ENCODE results near the gene PRM1. TPM values are rescaled to one million over a fixed set of nuclear protein-coding genes. Genes with fewer than 3 reads are reported as not detected.

PRM1 gene
- total RNA-seq, 1 donor from 2014 or later: not detected

GRCh38 chr16:11270602-11271162 is 10.4 kb downstream of the PRM1 start:
- Mint-ChIP-seq H3K4me1 (ENCODE audit: low read depth, unreplicated experiment) (peaks cover 2% of the 10 kb centered on the region), H3K9me3 (ENCODE audit: unreplicated experiment) (peaks cover 1% of the 10 kb centered on the region), H3K27ac (ENCODE audit: unreplicated experiment) (no peak overlapping the region), H3K36me3 (ENCODE audit: unreplicated experiment) (no peaks in the 10 kb centered on the region), H3K4me3 (ENCODE audit: unreplicated experiment) (no peak overlapping the region), H3K27me3 (ENCODE audit: unreplicated experiment) (peaks cover 1% of the 10 kb centered on the region)
- TF ChIP-seq CTCF (IDR thresholded peaks at IDR 0.05; ENCODE audit: partially characterized antibody, unreplicated experiment): no peak
- no peak for DNase-seq

GRCh38 chr16:11268921-11269375 is 12.2 kb downstream of the PRM1 start, which contains the start of gene TNP2:
TSS of gene TNP2 (minus strand) at chr16:11269325. CDS start at chr16:11269262, 63 bp downstream.
- peaks cover 1% of the 10 kb centered on the region for H3K27me3 Mint-ChIP-seq (ENCODE audit: unreplicated experiment)
- peaks cover 1% of the 10 kb centered on the region for H3K9me3 Mint-ChIP-seq (ENCODE audit: unreplicated experiment)
- no peak for TF ChIP-seq CTCF (IDR thresholded peaks at IDR 0.05; ENCODE audit: partially characterized antibody, unreplicated experiment)

GRCh38 chr16:11265124-11265523 is 16.0 kb downstream of the PRM1 start:
- Mint-ChIP-seq H3K4me1 (ENCODE audit: low read depth, unreplicated experiment) (no peaks in the 10 kb centered on the region), H3K27me3 (ENCODE audit: unreplicated experiment) (peaks cover 1% of the 10 kb centered on the region), H3K4me3 (ENCODE audit: unreplicated experiment) (no peak overlapping the region), H3K27ac (ENCODE audit: unreplicated experiment) (no peak overlapping the region), H3K36me3 (ENCODE audit: unreplicated experiment) (no peaks in the 10 kb centered on the region), H3K9me3 (ENCODE audit: unreplicated experiment) (peaks cover under 1% of the 10 kb centered on the region)
- DNase-seq: no peak
- no peak for TF ChIP-seq CTCF (IDR thresholded peaks at IDR 0.05; ENCODE audit: partially characterized antibody, unreplicated experiment)

More at GRCh38 chr16:11268921-11269375, 12.2 kb downstream of the PRM1 start, which contains the start of gene TNP2:
- no peaks in the 10 kb centered on the region for H3K36me3 Mint-ChIP-seq (ENCODE audit: unreplicated experiment)
- no peak within 1 kb of the TSS for H3K27ac Mint-ChIP-seq (ENCODE audit: unreplicated experiment)
- no peak within 1 kb of the TSS for H3K4me3 Mint-ChIP-seq (ENCODE audit: unreplicated experiment)
- H3K4me1 Mint-ChIP-seq (ENCODE audit: low read depth, unreplicated experiment): peaks cover 2% of the 10 kb centered on the region
- no peak for DNase-seq

GRCh38 chr16:11264155-11264832 is 16.8 kb downstream of the PRM1 start:
- H3K36me3 Mint-ChIP-seq (ENCODE audit: unreplicated experiment): no peaks in the 10 kb centered on the region
- DNase-seq: no peak
- H3K9me3 Mint-ChIP-seq (ENCODE audit: unreplicated experiment): peaks cover 3% of the 10 kb centered on the region
- H3K4me3 Mint-ChIP-seq (ENCODE audit: unreplicated experiment): no peak overlapping the region
- no peaks in the 10 kb centered on the region for H3K4me1 Mint-ChIP-seq (ENCODE audit: low read depth, unreplicated experiment)
- H3K27me3 Mint-ChIP-seq (ENCODE audit: unreplicated experiment): peaks cover 1% of the 10 kb centered on the region
- no peak for TF ChIP-seq CTCF (IDR thresholded peaks at IDR 0.05; ENCODE audit: partially characterized antibody, unreplicated experiment)
- H3K27ac Mint-ChIP-seq (ENCODE audit: unreplicated experiment): no peak overlapping the region

- Mint-ChIP-seq H3K27me3 (ENCODE audit: unreplicated experiment) (no peaks in the 10 kb centered on the region), H3K27ac (ENCODE audit: unreplicated experiment) (no peak overlapping the region), H3K4me1 (ENCODE audit: low read depth, unreplicated experiment) (no peaks in the 10 kb centered on the region), H3K4me3 (ENCODE audit: unreplicated experiment) (no peak overlapping the region), H3K36me3 (ENCODE audit: unreplicated experiment) (no peaks in the 10 kb centered on the region), H3K9me3 (ENCODE audit: unreplicated experiment) (peaks cover 3% of the 10 kb centered on the region)
- no peak for DNase-seq
- TF ChIP-seq CTCF (IDR thresholded peaks at IDR 0.05; ENCODE audit: partially characterized antibody, unreplicated experiment): no peak
These were observed 17.4 kb downstream of the PRM1 start for GRCh38 chr16:11263737-11264136.
